Tibial nerve (tissue), 3 donors: ENCODE measurements around the gene AKAP11.

Source experiments
- EP300 ChIP-seq, 2 donors: sonication (generic); formaldehyde crosslinking; IDR thresholded peaks; one replicate each; pipeline ENCODE4 v1.6.1; 2017; ENCODE audit warnings: antibody characterized with exemption in 2 of 2, mild to moderate bottlenecking in 1 of 2
- POLR2A ChIP-seq, 2 donors: fragments of 450-650 bp; IDR thresholded peaks; one replicate each; pipeline ENCODE4 v1.6.1; 2017; ENCODE audit warnings: antibody characterized with exemption in 2 of 2, mild to moderate bottlenecking in 2 of 2, moderate library complexity in 2 of 2

DNA sequence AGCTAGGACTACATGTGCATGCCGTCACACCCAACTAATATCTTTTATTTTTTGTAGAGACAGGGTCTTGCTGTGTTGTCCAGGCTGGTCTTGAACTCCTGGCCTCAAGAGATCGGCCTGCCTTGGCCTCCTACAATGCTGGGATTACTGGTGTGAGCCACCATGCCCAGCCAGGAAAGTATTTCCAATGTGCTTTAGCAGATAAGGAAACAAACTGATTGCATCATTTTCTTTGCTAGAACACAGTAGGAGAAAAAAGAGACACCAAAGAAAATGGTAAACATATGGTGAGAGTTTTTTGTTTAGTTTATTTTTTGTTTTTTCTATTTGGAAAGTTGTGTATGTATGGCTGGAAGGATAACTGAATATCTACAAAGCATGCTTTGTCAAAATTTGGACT, 46.9 kb upstream of the AKAP11 start:
- no peak for TF ChIP-seq POLR2A (IDR thresholded peaks at IDR 0.05)
- no peak for TF ChIP-seq EP300 (IDR thresholded peaks at IDR 0.05)
